Fibroblast of skin of back (primary cell): ENCODE data around the gene BPTF.
A peak's percentile ranks its signal among the peaks of the same experiment; 100 is the strongest.
"Not testable (repeated sequence)": the region's sequence is repeated elsewhere in the genome, so short reads cannot be mapped to it uniquely, and the experiment has no call there.

Experiments
- DNase-seq: peaks from one replicate; pipeline ENCODE4 v3.0.0-alpha.2; 2013

The BPTF gene

DNA sequence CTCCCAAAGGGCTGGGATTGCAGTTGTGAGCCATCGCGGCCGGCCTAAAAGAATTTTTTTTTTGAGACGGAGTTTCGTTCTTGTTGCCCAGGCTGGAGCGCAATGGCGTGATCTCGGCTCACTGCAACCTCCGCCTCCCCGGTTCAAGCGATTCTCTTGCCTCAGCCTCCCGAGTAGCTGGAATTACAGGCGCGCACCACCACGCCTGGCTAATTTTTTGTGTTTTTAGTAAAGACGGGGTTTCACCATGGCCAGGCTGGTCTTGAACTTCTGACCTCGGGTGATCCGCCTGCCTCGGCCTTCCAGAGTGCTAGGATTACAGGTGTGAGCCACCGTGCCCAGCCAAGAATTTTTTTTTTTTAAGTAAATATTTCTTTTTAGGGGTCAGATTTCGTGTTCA, 193.2 kb downstream of the BPTF start:
- DNase-seq = not testable (repeated sequence)

DNA sequence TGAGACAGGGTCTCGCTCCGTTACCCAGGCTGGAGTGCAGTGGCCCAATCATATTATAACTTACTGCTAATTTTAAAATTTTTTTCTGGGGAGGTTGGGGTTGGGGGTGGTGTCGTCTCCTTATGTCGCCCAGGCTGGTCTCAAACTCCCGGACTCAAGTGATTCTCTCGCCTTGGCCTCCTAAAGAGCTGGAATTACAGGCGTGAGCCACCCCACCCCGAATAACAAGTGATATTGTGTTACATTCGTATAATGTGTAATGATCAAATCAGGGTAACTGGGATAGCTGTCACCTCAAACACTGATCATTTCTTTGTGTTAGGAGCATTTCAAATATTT, 194.0 kb downstream of the BPTF start:
- no peak for DNase-seq

- DNase-seq = peak; percentile 91
Observed at GRCh38 chr17:68019675-68020408, 194.5 kb downstream of the BPTF start.

- no peak for DNase-seq
Observed at GRCh38 chr17:68020409-68020756, 195.1 kb downstream of the BPTF start.

GRCh38 chr17:68020791-68021190, 195.5 kb downstream of the BPTF start:
- DNase-seq = not testable (repeated sequence)

DNA sequence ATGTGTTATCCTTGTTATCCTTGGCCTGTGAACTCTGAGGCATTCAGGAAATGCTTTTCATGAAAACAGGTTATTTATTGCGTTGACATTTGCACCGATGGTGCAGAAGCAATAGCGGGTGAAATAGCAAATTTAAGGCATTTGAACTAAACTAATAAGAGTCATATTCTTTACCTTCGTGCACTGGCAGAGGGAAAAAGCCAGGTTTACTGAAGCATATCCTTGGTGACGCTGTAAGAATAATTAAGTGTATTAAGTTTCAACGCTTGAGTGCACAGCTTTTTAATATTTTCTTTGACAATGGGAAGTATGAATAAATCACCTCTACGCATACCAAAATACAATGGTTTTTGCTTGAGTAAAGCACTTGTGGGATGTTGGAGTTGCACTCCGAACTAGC, 196.7 kb downstream of the BPTF start:
- DNase-seq = no peak

- not testable (repeated sequence) for DNase-seq
Observed at GRCh38 chr17:68022547-68022946, 197.2 kb downstream of the BPTF start.

DNA sequence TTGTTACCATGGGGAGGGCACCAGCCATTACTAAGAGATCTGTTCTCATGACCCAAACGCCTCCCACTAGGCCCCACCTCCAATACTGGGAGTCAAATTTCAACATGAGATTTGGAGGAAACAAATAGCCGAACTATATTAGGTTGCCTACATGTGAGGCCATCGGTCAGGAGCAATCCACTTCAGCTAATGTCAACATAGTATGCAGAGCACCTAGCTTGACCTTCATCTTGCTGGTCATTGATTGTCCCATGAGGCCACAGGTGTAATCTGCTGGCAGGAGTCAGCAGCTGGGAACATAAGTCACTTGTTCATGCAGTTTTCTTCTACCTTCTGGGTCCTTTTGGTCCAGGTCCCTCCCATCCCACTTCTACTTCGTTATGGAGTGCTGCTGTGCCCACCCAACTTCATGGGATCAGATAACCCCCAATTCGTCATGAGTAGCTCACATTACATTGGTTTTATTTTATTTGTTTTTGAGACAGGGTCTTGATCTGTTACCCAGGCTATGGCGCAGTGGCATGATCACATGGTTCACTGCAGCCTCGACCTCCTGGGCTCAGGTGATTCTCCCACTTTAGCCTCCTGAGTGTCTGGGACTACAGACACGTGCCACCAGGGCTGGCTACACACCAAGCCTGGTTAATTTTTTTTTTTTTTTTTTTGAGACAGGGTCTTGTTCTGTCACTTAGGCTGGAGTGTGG, 204.4 kb downstream of the BPTF start:
- DNase-seq = no peak
